Ascending aorta (tissue), 2 donors: ENCODE measurements around the gene NUBP2. TPM values are rescaled to one million over a fixed set of nuclear protein-coding genes. Genes with fewer than 3 reads are reported as not detected.
A peak's percentile ranks its signal among the peaks of the same experiment; 100 is the strongest.

ENCODE experiments used
- DNase-seq, 2 donors: peaks; one replicate each; pipeline ENCODE4 v3.0.0-alpha.2; 2019; ENCODE audit warnings: low spot score in 2 of 2
- H3K27ac ChIP-seq, 2 donors: fragments of 200-600 bp; sonication (generic); one replicate each; pipeline ENCODE4 v1.5.1; 2016 to 2017; ENCODE audit warnings: mild to moderate bottlenecking in 1 of 2
- H3K27me3 ChIP-seq: fragments of 200-600 bp; sonication (generic); one replicate; pipeline ENCODE4 v1.5.1; 2017
- H3K36me3 ChIP-seq, 2 donors: fragments of 200-600 bp; sonication (generic); one replicate each; pipeline ENCODE4 v1.5.1; 2016
- H3K4me1 ChIP-seq, 2 donors: fragments of 200-600 bp; sonication (generic); one replicate each; pipeline ENCODE4 v1.5.1; 2016 to 2017; ENCODE audit warnings: mild to moderate bottlenecking in 1 of 2
- H3K4me3 ChIP-seq, 2 donors: fragments of 200-600 bp; sonication (generic); one replicate each; pipeline ENCODE4 v1.5.1; 2016 to 2017; ENCODE audit warnings: mild to moderate bottlenecking in 1 of 2
- H3K9me3 ChIP-seq, 2 donors: fragments of 200-600 bp; sonication (generic); one replicate each; pipeline ENCODE4 v1.5.1; 2016
- intact Hi-C: fragments of 100-400 bp; cut with DNase I; formaldehyde crosslinking; loops from one replicate; pipeline ENCODE4 v1.15.1; 2023
- total RNA-seq: library from RNA; depleted of rRNA; stranded (reverse); fragments of >200 nt; gene quantifications from one replicate; pipeline ENCODE4 v1.1.0, GENCODE V29; 2016
- TF ChIP-seq, protein P1 (sequence below), 3 experiments: fragments of 200-600 bp in 2 of 3; fragments of 450-650 bp in 1 of 3; sonication (generic) in 2 of 3; IDR thresholded peaks; one replicate each; pipeline ENCODE4 v1.5.1; 2016 to 2019; ENCODE audit warnings: antibody characterized with exemption in 3 of 3, mild to moderate bottlenecking in 1 of 3, moderate library complexity in 1 of 3

NUBP2 gene
- total RNA-seq, 1 donor from 2014 or later, result 182 TPM

- Histone ChIP-seq H3K4me3 (no peak overlapping the region), H3K36me3 (peaks cover 50 to 70% of the 10 kb centered on the region in 2 donors), H3K27ac (no peak overlapping the region), H3K4me1 (no peaks in the 10 kb centered on the region), H3K27me3 (no peaks in the 10 kb centered on the region), H3K9me3 (no peaks in the 10 kb centered on the region)
- TF ChIP-seq, protein P1, sequence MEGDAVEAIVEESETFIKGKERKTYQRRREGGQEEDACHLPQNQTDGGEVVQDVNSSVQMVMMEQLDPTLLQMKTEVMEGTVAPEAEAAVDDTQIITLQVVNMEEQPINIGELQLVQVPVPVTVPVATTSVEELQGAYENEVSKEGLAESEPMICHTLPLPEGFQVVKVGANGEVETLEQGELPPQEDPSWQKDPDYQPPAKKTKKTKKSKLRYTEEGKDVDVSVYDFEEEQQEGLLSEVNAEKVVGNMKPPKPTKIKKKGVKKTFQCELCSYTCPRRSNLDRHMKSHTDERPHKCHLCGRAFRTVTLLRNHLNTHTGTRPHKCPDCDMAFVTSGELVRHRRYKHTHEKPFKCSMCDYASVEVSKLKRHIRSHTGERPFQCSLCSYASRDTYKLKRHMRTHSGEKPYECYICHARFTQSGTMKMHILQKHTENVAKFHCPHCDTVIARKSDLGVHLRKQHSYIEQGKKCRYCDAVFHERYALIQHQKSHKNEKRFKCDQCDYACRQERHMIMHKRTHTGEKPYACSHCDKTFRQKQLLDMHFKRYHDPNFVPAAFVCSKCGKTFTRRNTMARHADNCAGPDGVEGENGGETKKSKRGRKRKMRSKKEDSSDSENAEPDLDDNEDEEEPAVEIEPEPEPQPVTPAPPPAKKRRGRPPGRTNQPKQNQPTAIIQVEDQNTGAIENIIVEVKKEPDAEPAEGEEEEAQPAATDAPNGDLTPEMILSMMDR (IDR thresholded peaks at IDR 0.05), result no peak
- peak in 1 of 2 donors; percentile 58 for DNase-seq
- intact Hi-C loops, result no loop called here
Measured at GRCh38 chr16:1816396-1817275, 33.9 kb downstream of the NUBP2 start.

DNA sequence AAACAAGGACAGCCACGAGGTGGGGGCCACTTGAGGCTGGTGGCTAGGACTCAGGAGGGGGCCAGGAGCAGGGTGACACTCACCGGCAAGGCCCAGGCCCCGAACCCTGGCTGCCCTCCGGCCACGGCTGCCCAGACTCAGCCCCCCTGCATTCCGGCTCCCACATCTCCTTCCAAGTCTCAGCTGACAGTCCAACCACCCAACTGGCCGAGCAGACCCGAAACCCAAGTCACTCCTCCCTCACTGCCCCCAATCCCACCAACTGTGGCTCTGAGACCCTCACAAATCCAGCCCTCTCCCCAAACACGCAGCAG is 34.5 kb downstream of the NUBP2 start:
- DNase-seq, result no peak
- Histone ChIP-seq H3K36me3 (peaks cover 55 to 76% of the 10 kb centered on the region in 2 donors), H3K9me3 (no peaks in the 10 kb centered on the region), H3K27ac (no peak overlapping the region), H3K27me3 (no peaks in the 10 kb centered on the region), H3K4me1 (no peaks in the 10 kb centered on the region), H3K4me3 (no peak overlapping the region)
- intact Hi-C loops, result no loop called here
- TF ChIP-seq, protein P1 (IDR thresholded peaks at IDR 0.05), result no peak

DNA sequence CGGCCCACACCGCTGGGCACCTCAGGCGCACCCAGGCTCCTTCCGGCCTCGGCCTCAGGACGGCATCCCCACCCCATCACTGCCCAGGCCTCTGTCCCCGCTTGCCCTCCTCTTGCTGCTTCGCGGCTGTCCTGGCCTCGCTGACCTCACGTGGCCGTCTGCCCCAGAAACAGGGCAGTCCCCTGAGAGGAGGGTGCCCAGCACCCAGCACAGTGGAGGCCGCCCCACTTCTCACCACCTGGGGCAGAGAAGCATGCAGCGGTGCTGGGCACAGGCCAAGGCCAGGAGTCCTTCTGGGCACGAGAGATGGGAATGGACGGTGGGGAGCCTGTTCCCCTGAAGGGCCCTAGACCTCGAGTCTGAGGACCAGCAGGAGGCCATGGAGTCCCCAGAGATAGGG is 35.0 kb downstream of the NUBP2 start:
- no peak overlapping the region for H3K4me3 ChIP-seq
- TF ChIP-seq, protein P1 (IDR thresholded peaks at IDR 0.05), result no peak
- H3K36me3 ChIP-seq, result peaks cover 60 to 81% of the 10 kb centered on the region in 2 donors
- H3K27me3 ChIP-seq, result no peaks in the 10 kb centered on the region
- intact Hi-C loops, result no loop called here
- no peaks in the 10 kb centered on the region for H3K9me3 ChIP-seq
- peak in 1 of 2 donors; percentile 56 for DNase-seq
- no peak overlapping the region for H3K27ac ChIP-seq
- no peaks in the 10 kb centered on the region for H3K4me1 ChIP-seq

GRCh38 chr16:1818204-1818872 is 35.6 kb downstream of the NUBP2 start:
- Histone ChIP-seq H3K27me3 (no peaks in the 10 kb centered on the region), H3K4me1 (no peaks in the 10 kb centered on the region), H3K9me3 (no peaks in the 10 kb centered on the region), H3K27ac (no peak overlapping the region), H3K4me3 (no peak overlapping the region), H3K36me3 (peaks cover 61 to 81% of the 10 kb centered on the region in 2 donors)
- intact Hi-C loops, result no loop called here
- TF ChIP-seq, protein P1 (IDR thresholded peaks at IDR 0.05), result no peak
- DNase-seq, result no peak

- intact Hi-C loops, result no loop called here
- no peaks in the 10 kb centered on the region for H3K4me1 ChIP-seq
- no peaks in the 10 kb centered on the region for H3K27me3 ChIP-seq
- TF ChIP-seq, protein P1 (IDR thresholded peaks at IDR 0.05), result no peak
- DNase-seq, result no peak
- H3K36me3 ChIP-seq, result peaks cover 61 to 74% of the 10 kb centered on the region in 2 donors
- no peaks in the 10 kb centered on the region for H3K9me3 ChIP-seq
- H3K27ac ChIP-seq, result no peak overlapping the region
- H3K4me3 ChIP-seq, result no peak overlapping the region
Measured at GRCh38 chr16:1818873-1819525, 36.2 kb downstream of the NUBP2 start.
